GM12878 (cell line): ENCODE measurements around the gene LAMA5. TPM values are rescaled to one million over a fixed set of nuclear protein-coding genes. Genes with fewer than 3 reads are reported as not detected.

ENCODE experiments used
- ASH2L ChIP-seq: fragments of 300-600, 200-600 bp; sonication (generic); IDR thresholded peaks from 2 replicates; pipeline ENCODE4 v1.6.1; 2017; ENCODE audit warnings: low read depth, mild to moderate bottlenecking, borderline replicate concordance
- JUND ChIP-seq: IDR thresholded peaks from 2 replicates; pipeline ENCODE4 v1.6.1; 2012; ENCODE audit warnings: low read depth, mild to moderate bottlenecking, low read length, improper control_type of control experiment, moderate library complexity
- MEF2A ChIP-seq: IDR thresholded peaks from 2 replicates; pipeline ENCODE4 v1.6.1; 2011; ENCODE audit warnings: low read depth, mild to moderate bottlenecking, low read length, moderate library complexity; ENCODE audit not compliant: insufficient read depth
- NFYA ChIP-seq: IDR thresholded peaks from 2 replicates; pipeline ENCODE4 v1.6.1; 2011; ENCODE audit warnings: low read depth, mild to moderate bottlenecking, low read length, improper control_type of control experiment, borderline replicate concordance
- polyA plus RNA-seq, 11 experiments: library from polyadenylated mRNA; depleted of rRNA in 4 of 11; unstranded in 6 of 11; stranded (reverse) in 5 of 11; fragments of >200 nt; fragmentation: Nextera tagmentation in 4 of 11; fragmentation: Illumina TruSeq in 1 of 11; extraction: Ambion mirVana in 4 of 11; extraction: Trizol in 1 of 11; gene quantifications; 1 replicate in 1 of 11; 2 replicates in 10 of 11; pipeline versions ENCODE4 v1.2.1 to v1.2.3, GENCODE V29; 2011 to 2016; ENCODE audit warnings: inconsistent platforms in 2 of 11, missing spikeins in 2 of 11, low read depth in 1 of 11
- total RNA-seq, 4 experiments: library from RNA; depleted of rRNA in 3 of 4; stranded (reverse); fragments of >200 nt in 3 of 4; fragmentation: Illumina TruSeq in 1 of 4; extraction: Trizol in 1 of 4; gene quantifications; 2 replicates each; pipeline versions ENCODE4 v1.2.1 to v1.2.3, GENCODE V29; 2013 to 2021
- TF ChIP-seq, protein P1 (sequence below): IDR thresholded peaks from 2 replicates; pipeline ENCODE4 v1.6.1; 2011; ENCODE audit warnings: borderline replicate concordance, low read depth, mild to moderate bottlenecking, moderate library complexity, mixed read lengths, low read length; ENCODE audit not compliant: insufficient read depth; ENCODE audit errors: extremely low read length
- TF ChIP-seq, protein P2 (sequence below): fragments of 450-650 bp; formaldehyde crosslinking; IDR thresholded peaks from 2 replicates; pipeline ENCODE4 v1.4.0; 2022; ENCODE audit warnings: mild to moderate bottlenecking, moderate library complexity
- TF ChIP-seq, protein P3 (sequence below): IDR thresholded peaks from 2 replicates; pipeline ENCODE4 v1.6.1; 2011; ENCODE audit warnings: mild to moderate bottlenecking, low read depth, low read length, moderate library complexity; ENCODE audit not compliant: insufficient replicate concordance

Gene LAMA5
- total and polyA plus RNA-seq, 10 of the 15 experiments (the other 5 are each of a cell fraction or from before 2014, with no cell fraction given): 0.09 to 3.1 (median 1.6) TPM; not detected in 3

DNA sequence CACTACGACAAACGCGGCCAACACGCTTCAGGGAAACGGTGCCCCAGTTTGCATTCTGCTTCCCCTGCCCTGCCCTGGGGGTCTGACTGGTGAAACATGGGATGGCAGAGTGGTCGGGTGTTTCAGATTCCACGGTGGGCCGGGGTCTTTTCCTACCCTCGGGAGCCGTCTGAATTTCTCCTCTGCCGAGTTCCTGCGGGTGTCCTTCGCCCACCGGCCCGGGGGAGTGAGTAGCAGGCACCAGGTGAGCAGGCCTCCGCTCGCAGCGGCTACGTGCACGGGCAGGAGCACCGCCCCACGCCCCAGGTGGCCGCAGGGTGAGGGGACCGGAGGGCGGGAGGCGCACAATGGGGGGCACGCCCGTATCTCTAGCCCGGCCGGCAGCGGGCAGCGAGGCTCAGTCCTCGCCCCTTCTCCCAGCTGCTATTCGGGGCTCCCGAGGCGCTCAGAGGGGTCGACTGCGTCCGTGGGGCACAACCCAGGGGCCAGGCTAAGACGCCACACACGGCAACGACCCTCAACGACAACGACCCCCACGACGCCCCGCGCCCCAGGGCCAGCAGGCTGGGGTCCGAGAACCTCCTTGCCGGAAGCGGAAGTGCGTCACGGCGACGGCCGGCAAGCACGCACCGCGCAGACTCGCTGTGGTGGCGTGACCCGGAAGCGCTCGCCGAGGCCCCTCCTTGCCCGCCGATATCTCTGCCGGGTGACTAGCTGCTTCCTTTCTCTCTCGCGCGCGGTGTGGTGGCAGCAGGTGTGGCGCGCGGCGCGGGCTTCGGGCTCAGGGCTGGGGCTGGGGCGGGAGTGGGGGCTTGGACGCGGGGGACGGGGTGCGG lies 19.5 kb upstream of the LAMA5 start, which contains the start of gene RPS21 (continued):
- TF ChIP-seq, protein P1, sequence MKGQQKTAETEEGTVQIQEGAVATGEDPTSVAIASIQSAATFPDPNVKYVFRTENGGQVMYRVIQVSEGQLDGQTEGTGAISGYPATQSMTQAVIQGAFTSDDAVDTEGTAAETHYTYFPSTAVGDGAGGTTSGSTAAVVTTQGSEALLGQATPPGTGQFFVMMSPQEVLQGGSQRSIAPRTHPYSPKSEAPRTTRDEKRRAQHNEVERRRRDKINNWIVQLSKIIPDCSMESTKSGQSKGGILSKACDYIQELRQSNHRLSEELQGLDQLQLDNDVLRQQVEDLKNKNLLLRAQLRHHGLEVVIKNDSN: no peak
- TF ChIP-seq, protein P2, sequence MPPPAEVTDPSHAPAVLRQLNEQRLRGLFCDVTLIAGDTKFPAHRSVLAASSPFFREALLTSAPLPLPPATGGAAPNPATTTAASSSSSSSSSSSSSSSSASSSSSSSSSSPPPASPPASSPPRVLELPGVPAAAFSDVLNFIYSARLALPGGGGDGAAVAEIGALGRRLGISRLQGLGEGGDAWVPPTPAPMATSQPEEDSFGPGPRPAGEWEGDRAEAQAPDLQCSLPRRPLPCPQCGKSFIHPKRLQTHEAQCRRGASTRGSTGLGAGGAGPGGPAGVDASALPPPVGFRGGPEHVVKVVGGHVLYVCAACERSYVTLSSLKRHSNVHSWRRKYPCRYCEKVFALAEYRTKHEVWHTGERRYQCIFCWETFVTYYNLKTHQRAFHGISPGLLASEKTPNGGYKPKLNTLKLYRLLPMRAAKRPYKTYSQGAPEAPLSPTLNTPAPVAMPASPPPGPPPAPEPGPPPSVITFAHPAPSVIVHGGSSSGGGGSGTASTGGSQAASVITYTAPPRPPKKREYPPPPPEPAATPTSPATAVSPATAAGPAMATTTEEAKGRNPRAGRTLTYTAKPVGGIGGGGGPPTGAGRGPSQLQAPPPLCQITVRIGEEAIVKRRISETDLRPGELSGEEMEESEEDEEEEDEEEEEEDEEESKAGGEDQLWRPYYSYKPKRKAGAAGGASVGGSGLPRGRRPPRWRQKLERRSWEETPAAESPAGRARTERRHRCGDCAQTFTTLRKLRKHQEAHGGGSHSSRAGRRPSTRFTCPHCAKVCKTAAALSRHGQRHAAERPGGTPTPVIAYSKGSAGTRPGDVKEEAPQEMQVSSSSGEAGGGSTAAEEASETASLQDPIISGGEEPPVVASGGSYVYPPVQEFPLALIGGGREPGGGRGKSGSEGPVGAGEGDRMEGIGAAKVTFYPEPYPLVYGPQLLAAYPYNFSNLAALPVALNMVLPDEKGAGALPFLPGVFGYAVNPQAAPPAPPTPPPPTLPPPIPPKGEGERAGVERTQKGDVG (CRISPR knock-in tag): no peak
- TF ChIP-seq NFYA (no peak), ASH2L (no peak), MEF2A (no peak), JUND (no peak)
- TF ChIP-seq, protein P3, sequence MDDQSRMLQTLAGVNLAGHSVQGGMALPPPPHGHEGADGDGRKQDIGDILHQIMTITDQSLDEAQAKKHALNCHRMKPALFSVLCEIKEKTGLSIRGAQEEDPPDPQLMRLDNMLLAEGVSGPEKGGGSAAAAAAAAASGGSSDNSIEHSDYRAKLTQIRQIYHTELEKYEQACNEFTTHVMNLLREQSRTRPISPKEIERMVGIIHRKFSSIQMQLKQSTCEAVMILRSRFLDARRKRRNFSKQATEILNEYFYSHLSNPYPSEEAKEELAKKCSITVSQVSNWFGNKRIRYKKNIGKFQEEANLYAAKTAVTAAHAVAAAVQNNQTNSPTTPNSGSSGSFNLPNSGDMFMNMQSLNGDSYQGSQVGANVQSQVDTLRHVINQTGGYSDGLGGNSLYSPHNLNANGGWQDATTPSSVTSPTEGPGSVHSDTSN: no peak
